HG03139 (cell line): ENCODE measurements around the gene RIT1.

Experiments used
- ATAC-seq: cut with Tn5 transposase; IDR thresholded peaks from one replicate; pipeline ENCODE4 v1.9.1; 2021; ENCODE audit not compliant: unreplicated experiment

Gene RIT1, protein sequence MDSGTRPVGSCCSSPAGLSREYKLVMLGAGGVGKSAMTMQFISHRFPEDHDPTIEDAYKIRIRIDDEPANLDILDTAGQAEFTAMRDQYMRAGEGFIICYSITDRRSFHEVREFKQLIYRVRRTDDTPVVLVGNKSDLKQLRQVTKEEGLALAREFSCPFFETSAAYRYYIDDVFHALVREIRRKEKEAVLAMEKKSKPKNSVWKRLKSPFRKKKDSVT

DNA sequence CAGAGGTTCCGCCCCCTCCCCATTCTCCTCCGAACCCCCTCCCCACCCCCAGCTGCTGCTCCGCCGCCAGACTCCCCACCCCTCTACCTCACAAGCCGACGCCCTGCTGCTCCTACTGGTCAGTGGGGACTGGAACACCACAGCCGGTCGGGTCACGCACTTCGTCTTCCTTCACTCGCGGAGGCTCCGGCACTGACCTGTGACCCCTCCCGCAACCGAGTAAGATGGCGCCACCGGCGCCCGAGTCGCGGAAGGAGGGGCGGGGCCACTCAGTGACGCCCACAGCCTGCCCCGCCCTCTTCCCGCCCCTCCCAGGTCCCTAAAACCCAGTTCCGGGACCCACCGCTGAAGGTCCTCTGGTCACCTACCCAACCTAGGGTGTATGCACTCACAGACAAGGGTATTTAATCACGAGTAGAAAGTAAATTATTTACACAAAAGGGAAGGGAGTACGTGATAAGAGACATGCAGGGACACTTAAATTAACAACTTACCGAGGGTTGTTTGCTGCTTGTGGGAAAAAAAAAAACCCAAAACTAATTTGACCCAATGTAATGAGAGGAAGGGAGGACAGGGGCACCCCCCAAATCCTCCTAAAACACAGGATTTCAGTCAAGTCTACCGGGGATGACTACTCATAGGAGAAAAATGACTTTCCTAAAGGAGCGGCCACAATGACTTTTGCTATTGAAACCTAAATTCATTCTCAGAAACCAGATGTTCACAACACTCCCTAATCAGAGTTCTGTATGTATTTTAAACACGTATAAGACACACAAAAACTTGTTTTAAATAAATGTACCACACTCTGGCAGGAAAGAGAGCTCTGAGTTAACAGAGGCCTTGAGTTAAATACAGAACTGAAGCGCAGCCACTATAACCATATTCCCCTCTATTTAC lies at the start of gene RIT1:
Gene RIT1 (minus strand): TSS at position 194 of the 900 bp plus-strand sequence. CDS start 588 bp downstream, outside the sequence.
- peak; percentile 81 for ATAC-seq

DNA sequence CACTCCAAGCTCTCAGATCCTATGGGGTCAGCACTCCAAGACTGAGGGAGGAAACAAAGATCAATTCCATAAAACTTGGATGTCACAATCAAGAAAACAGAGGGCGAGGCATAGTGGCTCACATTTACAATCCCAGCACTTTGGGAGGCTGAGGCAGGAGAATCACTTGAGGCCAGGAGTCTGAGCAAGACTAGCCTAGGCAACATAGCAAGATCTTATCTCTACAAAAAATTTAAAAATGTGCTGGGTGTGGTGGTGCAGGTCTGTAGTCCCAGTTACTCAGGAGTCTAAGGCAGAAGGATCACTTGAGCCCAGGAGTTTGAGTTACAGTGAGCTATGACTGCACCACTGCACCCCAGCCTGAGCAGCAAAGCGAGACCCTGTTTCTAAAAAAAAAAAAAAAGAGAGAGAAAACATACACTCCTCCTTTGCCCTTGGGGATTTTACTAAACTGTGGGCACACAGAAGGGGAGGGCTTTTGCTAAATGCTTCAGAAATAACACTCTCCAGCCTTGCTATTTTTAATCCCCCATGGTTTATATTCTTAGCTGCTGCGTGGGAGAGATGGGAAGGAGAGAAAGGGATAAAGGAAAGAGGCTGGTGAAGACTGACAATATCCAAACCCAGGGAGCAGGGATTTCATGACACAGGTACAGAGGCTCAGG lies 49.1 kb upstream of the RIT1 start:
- no peak for ATAC-seq

DNA sequence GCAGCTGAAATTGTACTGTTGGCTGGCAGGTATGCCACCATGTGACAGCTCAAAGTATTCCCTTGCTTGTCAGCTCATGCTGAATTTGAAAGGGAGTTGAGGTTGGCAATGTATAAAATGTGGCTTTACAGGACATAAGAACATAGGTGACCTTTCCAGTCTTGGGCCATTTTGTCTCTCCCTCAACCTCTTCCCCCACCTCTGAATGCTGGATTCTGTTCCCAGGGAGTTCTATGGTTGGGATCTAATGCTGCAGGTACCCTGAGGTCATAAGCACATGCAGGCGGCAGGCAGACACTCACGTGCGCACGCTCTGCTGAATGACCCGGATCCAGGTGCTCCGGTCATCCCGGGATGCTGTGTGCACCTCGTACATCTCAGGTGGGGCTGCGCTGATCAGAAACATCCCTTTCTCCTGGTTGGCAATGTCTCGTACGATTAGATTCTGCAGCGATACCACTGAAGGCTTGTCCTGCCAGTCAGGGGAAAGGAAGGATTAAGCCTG lies 46.3 kb upstream of the RIT1 start:
- ATAC-seq: no peak

DNA sequence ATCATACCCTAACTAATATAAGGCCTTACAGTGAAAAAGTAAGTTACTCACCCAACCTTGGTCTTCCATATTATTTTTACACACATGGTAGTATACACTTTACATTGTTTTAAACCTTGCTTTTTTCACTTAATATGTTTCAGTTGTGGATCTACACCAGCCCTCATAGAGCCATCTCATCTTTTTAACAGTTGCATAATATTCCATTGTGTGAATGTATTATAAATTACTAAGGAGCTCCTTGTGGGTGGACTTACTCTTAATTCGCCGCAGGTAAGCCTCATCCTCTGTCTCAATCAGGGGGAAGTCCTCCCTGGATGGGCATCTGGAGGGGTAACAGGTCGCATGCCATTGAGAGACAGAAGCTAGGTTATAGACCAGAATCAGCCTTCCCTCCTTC lies 43.5 kb upstream of the RIT1 start:
- no peak for ATAC-seq

DNA sequence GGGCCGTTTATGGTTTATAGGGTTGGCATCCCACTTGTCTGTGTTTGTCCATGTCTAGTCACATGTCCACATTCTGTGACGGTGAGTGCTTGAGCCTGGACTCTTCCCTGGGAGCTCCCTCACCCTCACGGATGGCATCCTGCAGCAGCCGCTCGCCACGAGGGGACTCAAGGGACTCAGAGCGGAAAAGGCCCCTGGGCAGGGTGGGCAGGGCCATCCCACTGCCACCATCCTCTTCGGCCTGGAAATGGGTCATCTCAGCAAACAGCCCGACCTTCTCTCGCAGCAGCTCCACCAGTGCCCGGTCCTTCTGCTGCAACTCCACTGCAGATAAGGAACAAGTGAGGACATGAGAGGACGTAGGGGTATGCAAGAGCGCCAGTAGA lies 41.3 kb upstream of the RIT1 start:
- ATAC-seq: no peak

DNA sequence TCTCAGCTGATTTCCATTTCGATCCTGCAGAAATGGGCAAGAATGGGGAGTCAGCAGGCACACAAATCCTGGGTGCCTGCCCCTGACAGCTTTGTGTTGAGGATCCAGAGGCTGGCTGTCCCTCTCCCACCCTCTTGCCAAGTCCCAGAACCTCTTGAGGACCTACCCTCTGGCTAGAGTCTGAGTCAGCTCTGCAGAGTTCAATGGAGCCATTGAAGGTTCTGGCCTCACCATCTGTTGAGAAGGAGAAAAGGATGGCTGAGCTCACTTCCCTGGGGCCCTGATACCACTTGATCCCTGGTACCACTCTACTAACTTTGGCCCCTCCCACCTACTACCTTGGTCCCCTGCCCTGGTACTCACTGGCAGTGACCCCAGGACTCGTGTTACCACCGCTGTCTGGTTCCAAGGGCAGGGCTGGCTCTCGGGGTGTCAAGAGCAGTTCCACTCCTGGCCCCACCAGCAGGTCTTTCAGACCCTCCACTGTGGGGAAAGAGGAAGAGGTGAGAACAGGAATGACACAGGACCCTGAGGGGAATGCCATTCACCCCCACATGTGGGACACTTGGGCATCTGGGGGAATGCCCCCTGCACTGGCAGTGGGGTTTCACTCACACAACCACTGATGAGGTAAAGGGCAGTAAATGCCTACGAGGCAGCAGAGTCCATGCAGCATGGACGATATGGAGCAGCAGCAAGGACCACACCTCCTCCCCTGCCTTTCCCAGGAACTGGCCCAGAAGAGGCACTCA lies 40.8 kb upstream of the RIT1 start:
- ATAC-seq: no peak

DNA sequence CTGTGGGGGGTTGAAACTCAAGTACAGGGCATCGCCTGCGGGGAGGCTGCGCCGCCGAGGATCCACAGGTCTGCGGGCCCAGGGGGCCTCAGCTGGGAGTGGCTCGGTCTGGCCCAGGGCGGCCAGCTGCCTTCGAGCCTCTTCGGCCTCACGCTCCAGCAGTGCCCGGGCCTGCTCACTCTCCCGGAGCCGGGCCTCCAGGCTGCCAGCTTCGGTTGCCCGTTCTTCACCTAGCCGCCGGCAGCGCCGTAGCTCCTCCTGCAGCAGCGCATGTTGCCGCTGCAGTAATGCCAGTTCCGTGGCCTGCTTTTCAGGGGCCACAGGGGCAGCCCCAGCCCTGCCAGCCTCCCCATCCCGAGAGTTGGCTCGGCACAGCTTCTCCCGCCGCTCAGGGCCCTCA lies 39.7 kb upstream of the RIT1 start:
- no peak for ATAC-seq

DNA sequence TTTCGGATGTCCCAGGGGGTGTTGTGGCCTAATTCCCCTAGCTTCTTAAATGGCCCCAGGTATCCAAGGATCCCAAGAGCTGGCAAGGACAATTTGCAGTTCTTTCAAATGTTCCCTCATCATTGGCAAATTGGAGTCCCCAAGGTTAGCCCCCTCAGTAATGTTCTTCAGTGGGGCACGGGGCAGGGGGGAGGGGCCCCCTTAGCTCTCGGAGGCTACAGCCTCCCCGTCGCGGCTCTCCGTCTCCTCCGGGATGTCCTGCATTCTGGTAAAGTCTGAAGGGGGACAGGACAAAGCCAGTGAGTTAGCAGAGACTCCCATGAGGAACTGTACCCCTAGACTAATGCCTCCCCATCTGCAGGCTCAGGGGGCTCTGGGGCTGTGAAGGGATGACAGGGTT lies 36.6 kb upstream of the RIT1 start:
- ATAC-seq: no peak

DNA sequence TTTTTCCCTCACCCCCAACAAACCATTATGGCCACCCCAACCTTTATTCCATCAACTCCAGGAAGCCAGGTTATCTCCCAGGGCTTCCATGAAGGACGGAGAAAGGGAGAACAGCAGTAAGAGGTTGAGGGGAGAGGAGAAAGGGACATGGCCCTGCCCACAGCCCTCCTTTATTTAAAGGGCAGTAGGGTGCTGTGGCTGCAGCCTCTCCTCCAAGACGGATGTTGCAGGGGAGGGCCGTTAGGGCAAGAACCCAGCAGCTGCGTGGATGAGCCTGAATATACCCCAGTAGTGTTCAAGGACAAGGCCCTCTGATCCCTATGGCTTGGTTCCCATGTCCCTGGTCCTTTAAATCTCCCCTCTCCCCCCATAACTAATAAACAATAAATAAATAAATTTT lies 36.1 kb upstream of the RIT1 start:
- ATAC-seq: no peak

DNA sequence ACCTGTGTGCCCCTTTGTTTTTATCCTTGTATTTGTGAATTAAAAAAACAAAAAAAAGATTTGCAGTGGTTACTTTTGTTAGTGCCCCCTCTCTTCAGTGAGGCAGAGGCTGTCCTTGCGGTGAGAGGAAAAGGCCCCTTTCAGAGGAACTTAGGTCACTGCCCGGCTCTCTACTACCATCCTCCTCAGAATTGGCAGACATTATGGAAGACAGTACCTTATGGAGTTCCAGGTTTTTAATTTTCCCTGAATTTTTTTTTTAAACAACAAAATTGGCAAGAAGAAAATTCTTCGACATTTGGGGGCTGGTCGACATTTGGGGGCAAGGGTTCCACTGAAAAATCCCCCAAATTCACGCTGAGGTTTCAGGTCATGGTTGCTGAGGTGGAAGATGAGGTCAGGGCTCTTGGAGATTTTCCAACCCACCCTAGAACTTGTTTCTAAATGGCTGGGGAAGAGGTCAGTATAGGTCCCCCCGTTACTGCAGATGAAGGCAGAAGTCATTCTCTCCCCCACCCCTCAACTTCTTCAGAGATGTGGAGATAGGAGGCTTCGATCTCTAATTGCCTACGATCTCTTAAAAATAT lies 35.6 kb upstream of the RIT1 start:
- no peak for ATAC-seq

DNA sequence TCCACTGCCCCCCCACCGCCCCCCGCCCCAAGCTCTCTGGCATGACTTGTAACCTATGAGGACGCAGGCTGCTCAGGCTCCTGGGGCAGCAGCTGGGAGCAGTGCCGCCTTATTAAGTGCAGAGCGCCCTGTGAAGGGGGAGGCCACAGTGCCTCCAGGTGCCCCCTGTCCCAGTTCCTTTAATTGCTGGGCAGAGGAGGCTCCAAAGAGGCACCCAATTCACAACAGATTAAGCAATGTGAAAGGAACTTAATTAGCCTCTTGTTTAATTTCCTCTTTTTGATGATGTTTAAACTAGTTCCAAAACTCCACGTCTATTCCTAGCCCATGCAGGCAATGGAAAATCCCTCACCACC lies 33.3 kb upstream of the RIT1 start:
- ATAC-seq: no peak

DNA sequence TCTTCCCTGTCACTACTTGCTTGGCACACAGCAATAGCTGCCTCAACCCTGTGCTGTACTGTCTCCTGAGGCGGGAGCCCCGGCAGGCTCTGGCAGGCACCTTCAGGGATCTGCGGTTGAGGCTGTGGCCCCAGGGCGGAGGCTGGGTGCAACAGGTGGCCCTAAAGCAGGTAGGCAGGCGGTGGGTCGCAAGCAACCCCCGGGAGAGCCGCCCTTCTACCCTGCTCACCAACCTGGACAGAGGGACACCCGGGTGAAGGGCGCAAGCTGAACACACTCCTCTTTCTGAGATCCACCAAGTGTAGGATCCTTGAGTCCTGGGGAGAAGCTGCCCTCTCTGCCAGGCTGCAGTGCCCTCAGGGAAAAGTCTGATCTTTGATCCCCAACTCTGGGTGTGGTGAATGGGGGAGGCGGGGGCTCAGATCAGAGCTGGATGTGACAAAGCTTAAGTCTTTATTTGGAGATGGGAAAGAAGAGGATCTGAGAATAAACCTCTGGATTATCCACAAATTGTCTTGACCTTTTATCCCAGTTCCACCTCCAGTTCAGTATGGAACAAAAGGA lies 31.5 kb upstream of the RIT1 start:
- ATAC-seq: no peak

DNA sequence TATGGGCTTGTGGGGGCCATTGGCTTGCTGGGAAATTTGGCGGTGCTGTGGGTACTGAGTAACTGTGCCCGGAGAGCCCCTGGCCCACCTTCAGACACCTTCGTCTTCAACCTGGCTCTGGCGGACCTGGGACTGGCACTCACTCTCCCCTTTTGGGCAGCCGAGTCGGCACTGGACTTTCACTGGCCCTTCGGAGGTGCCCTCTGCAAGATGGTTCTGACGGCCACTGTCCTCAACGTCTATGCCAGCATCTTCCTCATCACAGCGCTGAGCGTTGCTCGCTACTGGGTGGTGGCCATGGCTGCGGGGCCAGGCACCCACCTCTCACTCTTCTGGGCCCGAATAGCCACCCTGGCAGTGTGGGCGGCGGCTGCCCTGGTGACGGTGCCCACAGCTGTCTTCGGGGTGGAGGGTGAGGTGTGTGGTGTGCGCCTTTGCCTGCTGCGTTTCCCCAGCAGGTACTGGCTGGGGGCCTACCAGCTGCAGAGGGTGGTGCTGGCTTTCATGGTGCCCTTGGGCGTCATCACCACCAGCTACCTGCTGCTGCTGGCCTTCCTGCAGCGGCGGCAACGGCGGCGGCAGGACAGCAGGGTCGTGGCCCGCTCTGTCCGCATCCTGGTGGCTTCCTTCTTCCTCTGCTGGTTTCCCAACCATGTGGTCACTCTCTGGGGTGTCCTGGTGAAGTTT lies 30.8 kb upstream of the RIT1 start:
- ATAC-seq: no peak

DNA sequence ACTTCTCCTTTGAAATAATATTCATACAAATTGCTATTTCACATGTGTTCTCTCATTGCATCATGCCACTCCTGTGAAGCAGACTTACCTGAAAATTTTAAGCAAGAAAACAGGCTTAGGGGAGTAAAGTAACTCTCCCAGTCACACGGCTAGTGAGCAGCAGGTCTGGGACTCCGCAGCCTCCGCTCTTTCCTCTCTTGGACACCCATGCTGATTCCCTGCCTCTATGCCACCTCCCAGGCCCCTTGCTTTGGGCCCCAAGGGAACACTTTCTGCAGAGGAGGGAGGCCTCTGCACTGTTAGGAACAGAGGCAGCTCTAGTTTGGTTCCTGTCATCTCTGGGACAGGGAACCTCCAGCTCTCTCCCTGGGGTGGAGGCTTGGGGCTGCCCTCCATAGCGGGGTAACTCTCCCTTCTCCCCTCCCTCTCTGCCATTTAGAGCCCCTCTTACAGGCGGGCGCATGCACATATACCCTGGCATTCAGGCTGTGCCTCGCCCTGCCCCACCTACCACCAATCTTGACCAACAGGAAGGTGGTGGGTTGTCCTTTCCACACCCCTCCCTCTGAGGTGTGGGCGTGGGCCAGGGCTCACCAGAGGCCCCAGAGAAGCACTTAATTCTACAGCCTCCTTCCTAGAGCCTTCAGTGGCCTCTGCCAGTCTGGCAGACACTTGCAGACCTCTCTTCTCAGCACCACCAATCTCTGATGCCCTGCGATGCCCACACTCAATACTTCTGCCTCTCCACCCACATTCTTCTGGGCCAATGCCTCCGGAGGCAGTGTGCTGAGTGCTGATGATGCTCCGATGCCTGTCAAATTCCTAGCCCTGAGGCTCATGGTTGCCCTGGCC lies 30.1 kb upstream of the RIT1 start, which contains the start of gene RXFP4:
Gene RXFP4 (plus strand): TSS at position 646 of the 852 bp plus-strand sequence. CDS start 72 bp downstream, at position 718.
- no peak for ATAC-seq

DNA sequence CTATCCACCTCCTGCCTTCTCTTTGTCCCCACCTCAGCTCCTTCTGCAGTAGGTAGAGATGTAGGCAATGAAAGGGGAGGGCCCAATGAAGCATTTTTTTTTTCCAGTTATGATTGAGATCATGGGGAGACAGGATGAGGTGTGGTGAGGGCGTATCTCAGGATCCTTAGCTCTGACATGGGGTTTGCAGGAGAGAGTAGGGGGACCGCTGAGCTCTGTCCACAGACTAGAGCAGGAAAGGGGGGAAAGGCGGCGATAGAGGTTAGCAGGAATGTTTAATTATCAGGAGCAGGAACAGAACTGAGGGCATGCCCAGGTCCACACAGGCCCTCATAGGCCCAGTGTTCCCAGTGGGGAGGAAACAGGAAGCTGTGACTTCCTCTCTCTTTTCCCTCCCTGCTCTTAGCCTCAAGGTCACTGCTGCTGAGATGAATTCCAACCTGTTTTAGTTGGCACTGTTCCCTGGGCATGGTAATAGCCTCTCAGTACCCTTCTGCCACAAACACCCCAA lies 29.4 kb upstream of the RIT1 start:
- ATAC-seq: no peak

DNA sequence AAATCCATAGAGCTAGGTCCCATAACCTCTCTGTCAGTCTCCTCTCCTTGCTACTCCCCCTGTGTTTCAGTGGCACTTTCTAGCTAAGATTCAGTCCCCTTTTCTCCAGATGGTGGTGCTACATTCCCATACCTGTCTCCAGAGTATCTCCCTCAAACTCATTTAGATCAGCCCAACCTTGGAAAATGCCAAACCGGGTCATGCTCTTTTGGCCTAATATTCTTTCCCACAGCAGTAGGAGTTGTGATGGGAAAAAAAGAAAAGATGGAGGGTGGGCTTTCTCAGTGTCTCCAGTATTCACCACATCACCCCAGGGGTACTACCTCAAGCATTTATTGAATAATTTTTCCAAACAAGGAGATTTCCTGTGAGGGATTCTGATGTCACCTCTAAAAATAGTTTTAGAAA lies 27.1 kb upstream of the RIT1 start:
- ATAC-seq: no peak

DNA sequence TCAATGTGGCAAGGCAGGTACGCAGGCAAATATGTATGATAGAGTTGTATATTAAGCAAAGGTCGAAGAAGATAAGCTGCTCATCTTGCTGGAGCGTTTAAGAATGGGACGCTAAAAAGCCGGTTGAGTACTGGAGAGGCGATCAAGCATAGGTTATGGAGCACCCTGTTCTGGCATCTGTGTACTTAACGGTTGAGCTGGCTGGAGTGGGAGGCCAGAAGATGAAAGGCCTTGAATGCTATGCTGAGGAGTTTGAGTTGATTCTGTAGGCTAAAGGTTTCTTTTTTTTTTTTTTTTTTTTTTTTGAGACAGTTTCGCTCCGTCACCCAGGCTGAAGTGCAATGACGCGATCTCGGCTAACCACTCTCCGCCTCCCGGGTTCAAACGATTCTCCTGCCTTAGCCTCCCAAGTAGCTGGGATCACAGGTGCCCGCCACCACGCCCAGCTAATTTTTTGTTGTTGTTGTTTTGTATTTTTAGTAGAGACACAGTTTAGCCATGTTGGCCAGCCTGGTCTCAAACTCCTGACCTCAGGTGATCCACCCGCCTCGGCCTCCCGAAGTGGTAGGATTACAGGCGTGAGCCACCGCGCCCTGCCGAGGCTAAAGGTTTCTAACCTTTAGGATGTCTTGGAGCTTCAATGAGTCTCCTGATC lies 23.9 kb upstream of the RIT1 start:
- no peak for ATAC-seq
